Stimulated activated CD8-positive, alpha-beta memory T cell treated with anti-CD3 and anti-CD28 coated beads, Interleukin-15, amount 100 ng/mL, for 1 hour (primary cell): ENCODE measurements around the gene POLN.
"Not testable (repeated sequence)": the region's sequence is repeated elsewhere in the genome, so short reads cannot be mapped to it uniquely, and the experiment has no call there.

ENCODE experiments used
- DNase-seq: peaks from one replicate; pipeline ENCODE4 v3.0.0-alpha.2; 2020; ENCODE audit warnings: low read depth

Gene POLN

GRCh38 chr4:2218436-2218835 is 23.5 kb downstream of the POLN start:
- no peak for DNase-seq

DNA sequence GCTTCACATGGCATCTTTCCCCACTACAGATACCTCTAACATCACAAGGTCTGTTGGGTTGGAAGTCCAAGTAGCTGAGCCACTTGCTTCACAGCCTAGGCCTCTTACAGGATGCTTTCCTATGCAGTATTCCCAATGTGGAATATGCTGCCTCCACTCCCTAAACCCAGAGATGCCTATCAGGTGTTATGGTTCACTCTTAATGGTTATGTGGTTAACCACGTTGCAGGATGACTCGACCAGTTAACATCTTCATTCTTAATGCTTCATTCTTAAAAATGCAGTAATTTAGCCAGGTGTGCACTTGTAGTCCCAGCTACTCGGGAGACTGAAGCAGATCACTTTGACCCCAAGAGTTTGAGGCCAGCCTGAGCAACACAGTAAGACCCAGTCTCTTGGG is 24.2 kb downstream of the POLN start:
- DNase-seq = no peak

GRCh38 chr4:2212831-2213230 is 29.1 kb downstream of the POLN start:
- no peak for DNase-seq

DNA sequence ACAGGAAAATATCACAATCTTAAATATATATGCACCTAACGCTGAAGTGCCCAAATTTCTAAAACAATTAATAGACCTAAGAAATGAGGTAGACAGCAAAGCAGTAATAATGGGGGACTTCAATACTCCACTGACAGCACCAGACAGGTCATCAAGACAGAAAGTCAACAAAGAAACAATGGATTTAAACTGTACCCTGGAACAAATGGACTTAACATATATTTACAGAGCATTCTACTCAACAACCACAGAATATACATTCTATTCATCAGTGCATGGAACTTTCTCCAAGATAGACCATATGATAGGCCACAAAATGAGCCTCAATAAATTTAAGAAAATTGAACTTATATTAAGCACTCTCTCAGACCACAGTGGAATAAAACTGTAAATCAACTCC is 39.1 kb downstream of the POLN start:
- DNase-seq = not testable (repeated sequence)

- DNase-seq = no peak
These were observed 47.4 kb downstream of the POLN start for GRCh38 chr4:2194496-2194895.

GRCh38 chr4:2193326-2193725 is 48.6 kb downstream of the POLN start:
- no peak for DNase-seq

GRCh38 chr4:2186865-2187172 is 55.1 kb downstream of the POLN start:
- no peak for DNase-seq

- no peak for DNase-seq
These were observed 55.6 kb downstream of the POLN start for GRCh38 chr4:2186133-2186864.

- DNase-seq = no peak
These were observed 58.5 kb downstream of the POLN start for GRCh38 chr4:2183394-2183793.

GRCh38 chr4:2182994-2183393 is 58.9 kb downstream of the POLN start:
- DNase-seq = no peak

- DNase-seq = no peak
These were observed 61.5 kb downstream of the POLN start for GRCh38 chr4:2180410-2180809.

DNA sequence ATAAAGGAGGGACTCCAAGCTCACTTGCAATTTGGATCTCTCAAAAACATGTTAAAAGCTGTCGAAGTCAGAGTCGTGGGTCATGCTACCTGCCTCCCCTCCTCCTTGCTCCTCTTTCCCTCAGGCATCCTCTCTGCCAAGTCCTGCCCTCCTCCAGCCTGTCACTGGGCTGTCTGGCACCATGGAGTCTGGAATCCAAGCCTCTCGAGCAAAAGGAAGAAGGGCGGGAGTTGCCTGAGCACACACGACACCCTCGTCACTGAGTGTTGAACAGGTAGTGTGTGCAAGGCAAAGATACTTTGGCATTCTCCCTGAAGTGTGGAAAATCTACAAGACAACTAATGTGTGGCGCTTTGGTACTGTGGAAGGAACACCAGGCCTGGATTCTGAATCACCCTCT is 62.2 kb downstream of the POLN start:
- no peak for DNase-seq

DNA sequence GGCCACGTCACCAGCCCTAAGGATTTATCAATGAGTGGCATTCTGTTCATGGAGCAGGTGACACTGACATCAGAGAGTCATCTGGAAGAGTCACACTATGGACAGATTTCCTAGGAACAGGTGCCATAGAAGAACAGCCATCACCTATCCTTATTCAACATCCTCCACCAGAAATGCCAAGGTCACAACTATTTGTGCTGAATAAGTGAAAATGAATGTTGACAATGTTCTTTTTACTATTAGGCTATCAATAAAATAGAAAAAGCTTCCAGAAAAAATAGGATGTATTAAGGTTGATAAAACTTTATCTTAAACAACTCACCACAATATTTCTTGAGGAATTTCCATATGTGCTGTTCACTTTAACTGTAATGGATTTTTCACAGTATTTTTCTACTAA is 62.9 kb downstream of the POLN start:
- no peak for DNase-seq

- DNase-seq = no peak
These were observed 64.4 kb downstream of the POLN start for GRCh38 chr4:2177443-2178093.

- no peak for DNase-seq
These were observed 65.8 kb downstream of the POLN start for GRCh38 chr4:2175990-2176698.

- DNase-seq = no peak
These were observed 67.9 kb downstream of the POLN start for GRCh38 chr4:2174061-2174460.

DNA sequence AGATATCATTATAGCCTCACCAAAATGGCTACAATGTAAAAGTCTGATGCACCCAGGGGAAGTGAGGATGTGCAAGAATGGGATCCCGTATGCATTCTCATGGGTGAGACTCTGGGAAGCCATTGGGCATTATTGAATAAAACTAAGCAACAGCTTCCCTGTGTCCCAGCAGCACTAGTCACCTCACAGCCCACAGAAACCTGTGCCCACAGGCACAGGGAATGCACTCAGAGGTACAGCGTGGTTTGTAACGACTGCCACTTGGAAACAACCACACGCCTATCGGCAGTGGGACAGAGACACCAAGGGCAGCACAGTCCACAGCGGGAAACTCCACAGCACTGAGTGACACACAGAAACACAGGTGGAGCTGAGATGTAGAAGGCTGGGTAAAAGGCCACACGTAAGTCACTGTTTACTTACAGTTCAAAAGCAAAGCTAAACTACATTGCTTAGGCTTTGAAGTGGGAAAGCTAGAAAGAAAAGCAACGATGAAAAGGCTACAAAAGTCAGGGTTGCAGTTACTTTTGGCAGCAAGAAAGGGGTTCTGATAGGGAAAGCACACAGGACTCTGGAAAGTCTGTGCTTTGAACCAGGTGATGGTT is 69.2 kb downstream of the POLN start:
- no peak for DNase-seq

DNA sequence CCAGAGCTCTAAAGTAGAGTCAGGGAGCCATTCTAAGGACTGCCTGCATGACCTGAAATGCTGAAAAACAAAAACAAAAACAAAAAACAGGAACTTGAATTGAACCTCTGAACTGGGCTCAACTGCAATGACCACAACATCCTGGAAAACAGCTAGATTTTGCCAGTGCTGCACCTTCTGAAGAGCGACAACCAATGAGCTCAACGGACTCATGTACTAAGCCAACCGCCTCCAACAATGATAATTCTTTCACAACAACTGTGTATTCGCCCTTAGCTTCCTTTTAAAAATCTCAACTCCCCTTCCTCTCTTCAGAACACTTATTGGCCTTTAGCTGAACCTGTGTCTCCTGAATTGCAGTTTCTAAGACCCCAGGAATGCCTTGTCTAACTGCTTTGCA is 69.8 kb downstream of the POLN start:
- DNase-seq = no peak

DNA sequence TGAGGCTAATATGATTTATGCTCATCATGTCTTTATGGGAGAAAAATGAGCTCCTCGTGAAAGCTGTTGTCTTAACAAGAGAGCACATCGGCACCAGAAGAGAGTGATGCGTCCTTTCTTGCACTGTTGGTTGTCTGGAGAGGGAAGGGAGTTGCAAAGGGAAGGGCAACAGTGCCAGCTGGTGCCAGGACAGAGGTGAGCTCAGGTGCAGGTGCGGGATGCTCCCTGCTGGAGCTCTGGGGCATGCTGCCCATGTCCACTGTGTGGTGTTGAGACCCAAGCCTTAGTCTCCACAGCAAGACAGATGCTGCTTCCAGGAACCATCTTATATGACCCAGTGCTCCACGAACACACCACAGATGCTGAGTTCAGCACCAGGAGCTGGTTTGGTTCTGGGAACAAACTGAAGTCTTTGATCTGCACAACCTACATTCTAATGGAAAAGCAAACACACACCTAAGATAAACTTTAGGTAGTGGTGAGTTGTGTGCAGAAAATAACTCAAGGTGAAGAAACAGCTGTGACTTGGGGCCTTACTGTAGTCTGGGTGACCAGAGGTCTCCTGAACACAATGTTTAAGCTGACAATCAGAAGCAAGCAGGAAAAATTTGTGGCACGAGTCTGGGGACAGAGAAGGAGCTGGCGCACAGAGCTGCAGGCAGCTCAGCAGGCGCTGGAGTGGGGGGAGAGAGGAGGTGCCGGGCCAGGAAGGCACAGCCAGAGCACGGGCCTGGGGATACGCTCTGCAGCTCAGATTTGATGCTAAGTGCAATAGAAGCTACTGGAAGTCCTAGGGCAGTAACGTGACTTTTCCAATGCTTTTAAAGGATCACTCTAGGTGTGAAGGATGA is 73.2 kb downstream of the POLN start:
- no peak for DNase-seq

- DNase-seq = no peak
These were observed 75.7 kb downstream of the POLN start for GRCh38 chr4:2166253-2166652.

DNA sequence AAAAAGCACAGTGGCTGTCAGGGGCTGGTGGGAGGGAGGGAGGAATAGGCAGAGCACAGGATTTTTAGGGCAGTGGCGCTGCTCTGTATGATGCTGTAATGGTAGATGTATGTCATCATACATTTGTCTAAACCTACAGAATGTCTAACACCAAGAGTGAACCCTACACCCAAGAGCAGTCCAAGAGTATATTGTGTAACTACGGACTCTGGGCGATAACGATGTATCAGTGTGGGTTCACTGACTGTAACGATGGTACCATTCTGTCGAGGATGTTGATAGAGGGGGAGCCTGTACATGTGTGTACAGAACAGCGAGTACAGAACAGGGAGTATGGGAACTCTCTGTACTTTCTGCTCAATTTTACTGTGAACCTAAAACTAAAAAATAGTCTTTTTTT is 76.5 kb downstream of the POLN start:
- no peak for DNase-seq

DNA sequence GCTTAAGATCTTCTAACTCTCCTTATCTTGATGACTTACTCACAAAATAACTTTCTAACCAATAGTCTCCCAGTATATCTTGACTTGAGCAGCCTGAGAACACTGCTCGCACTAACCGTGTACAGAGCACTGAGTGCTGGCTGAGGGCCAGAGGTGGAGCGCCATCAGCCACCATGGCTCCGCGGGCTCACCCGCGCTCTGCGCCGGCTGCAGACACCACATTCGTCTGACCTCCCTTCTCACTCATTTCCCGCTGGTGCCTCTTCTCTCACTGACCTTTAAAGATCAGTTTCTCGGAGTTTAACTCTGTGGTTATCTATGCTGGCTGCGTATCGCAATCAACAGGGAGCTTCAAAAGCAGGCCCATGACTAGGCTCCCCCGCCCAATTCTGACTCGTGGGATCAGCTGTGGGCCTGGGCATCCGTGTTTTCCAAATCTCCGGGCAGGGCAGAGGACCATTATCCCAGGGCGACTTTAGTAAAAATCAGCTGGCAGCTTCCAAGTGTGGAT is 78.6 kb downstream of the POLN start:
- DNase-seq = no peak
